K562 (cell line): ENCODE measurements around the gene DNASE1L3. TPM values are rescaled to one million over a fixed set of nuclear protein-coding genes. Genes with fewer than 3 reads are reported as not detected.

ENCODE experiments used
- ASH1L ChIP-seq: fragments of 450-650 bp; IDR thresholded peaks from 2 replicates; pipeline ENCODE4 v1.6.1; 2018; ENCODE audit warnings: borderline replicate concordance, mild to moderate bottlenecking, low read depth; ENCODE audit not compliant: partially characterized antibody
- CC2D1A ChIP-seq: fragments of 450-650 bp; IDR thresholded peaks from 2 replicates; pipeline ENCODE4 v1.6.1; 2017; ENCODE audit warnings: mild to moderate bottlenecking
- CUX1 ChIP-seq: fragments of 200-800 bp; sonication (Bioruptor generic); IDR thresholded peaks from 2 replicates; pipeline ENCODE4 v1.6.1; 2016; ENCODE audit warnings: missing genetic modification characterization, missing compliant biosample characterization
- FUS ChIP-seq: fragments of 200-400 bp; formaldehyde crosslinking; optimal IDR thresholded peaks from 2 replicates; pipeline ENCODE3; 2017; ENCODE audit warnings: low read depth, low read length
- HDAC8 ChIP-seq: fragments of 450-650 bp; IDR thresholded peaks from 2 replicates; pipeline ENCODE4 v1.6.1; 2016; ENCODE audit warnings: mild to moderate bottlenecking, missing genetic modification characterization, moderate library complexity, missing compliant biosample characterization
- MTA3 ChIP-seq: fragments of 450-650 bp; formaldehyde crosslinking; IDR thresholded peaks from 2 replicates; pipeline ENCODE4 v1.6.1; 2017; ENCODE audit warnings: mild to moderate bottlenecking, borderline replicate concordance
- NCOR1 ChIP-seq: fragments of 450-650 bp; IDR thresholded peaks from 2 replicates; pipeline ENCODE4 v1.6.1; 2016; ENCODE audit warnings: mild to moderate bottlenecking, moderate library complexity
- NUFIP1 ChIP-seq: fragments of 450-650 bp; IDR thresholded peaks from 2 replicates; pipeline ENCODE4 v1.6.1; 2018; ENCODE audit not compliant: partially characterized antibody
- PYGO2 ChIP-seq: fragments of 450-650 bp; IDR thresholded peaks from 2 replicates; pipeline ENCODE4 v1.6.1; 2016; ENCODE audit warnings: mild to moderate bottlenecking, missing genetic modification characterization, moderate library complexity, missing compliant biosample characterization
- RNF219 ChIP-seq: fragments of 250-450 bp; sonication (Bioruptor Pico); IDR thresholded peaks from 2 replicates; pipeline ENCODE4 v1.5.0; 2022; ENCODE audit warnings: mild to moderate bottlenecking
- ZNF23 ChIP-seq: fragments of 250-450 bp; sonication (Bioruptor Pico); IDR thresholded peaks from 2 replicates; pipeline ENCODE4 v1.4.0; 2020; ENCODE audit warnings: mild to moderate bottlenecking
- polyA plus RNA-seq, 8 experiments: library from polyadenylated mRNA; depleted of rRNA in 4 of 8; stranded (reverse) in 5 of 8; unstranded in 3 of 8; fragments of >200 nt; fragmentation: Nextera tagmentation in 2 of 8; fragmentation: Illumina TruSeq in 1 of 8; extraction: Ambion mirVana in 2 of 8; extraction: Trizol in 1 of 8; gene quantifications; 2 replicates each; pipeline versions ENCODE4 v1.2.1 to v1.2.3, GENCODE V29; 2011 to 2014; ENCODE audit warnings: inconsistent platforms in 1 of 8, missing spikeins in 1 of 8
- total RNA-seq, 7 experiments: library from RNA; depleted of rRNA in 6 of 7; stranded (reverse); fragments of >200 nt in 6 of 7; fragmentation: Illumina TruSeq in 2 of 7; extraction: Trizol in 2 of 7; gene quantifications; 2 replicates each; pipeline versions ENCODE4 v1.2.1 to v1.2.3, GENCODE V29; 2011 to 2021; ENCODE audit warnings: low replicate concordance in 1 of 7
- TF ChIP-seq, protein P1 (sequence below): IDR thresholded peaks from 2 replicates; pipeline ENCODE4 v1.6.1; 2011; ENCODE audit not compliant: insufficient read length; ENCODE audit errors: extremely low read depth
- TF ChIP-seq, protein P2 (sequence below): fragments of 450-650 bp; IDR thresholded peaks from one replicate; pipeline ENCODE4 v1.6.1; 2018; ENCODE audit warnings: mild to moderate bottlenecking, moderate library complexity; ENCODE audit not compliant: partially characterized antibody

Gene DNASE1L3
- total and polyA plus RNA-seq, 9 of the 15 experiments (the other 6 are each of a cell fraction or from before 2014, with no cell fraction given): 0.06 TPM; not detected in 8

GRCh38 chr3:58193682-58194407 lies 16.9 kb downstream of the DNASE1L3 start (continued):
- TF ChIP-seq ASH1L: no peak
- no peak for TF ChIP-seq FUS
- no peak for TF ChIP-seq CUX1
- no peak for TF ChIP-seq NUFIP1
- TF ChIP-seq, protein P1, sequence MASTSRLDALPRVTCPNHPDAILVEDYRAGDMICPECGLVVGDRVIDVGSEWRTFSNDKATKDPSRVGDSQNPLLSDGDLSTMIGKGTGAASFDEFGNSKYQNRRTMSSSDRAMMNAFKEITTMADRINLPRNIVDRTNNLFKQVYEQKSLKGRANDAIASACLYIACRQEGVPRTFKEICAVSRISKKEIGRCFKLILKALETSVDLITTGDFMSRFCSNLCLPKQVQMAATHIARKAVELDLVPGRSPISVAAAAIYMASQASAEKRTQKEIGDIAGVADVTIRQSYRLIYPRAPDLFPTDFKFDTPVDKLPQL: no peak
- no peak for TF ChIP-seq CC2D1A
- no peak for TF ChIP-seq NCOR1
- TF ChIP-seq ZNF23 (CRISPR knock-in tag): no peak
- TF ChIP-seq, protein P2, sequence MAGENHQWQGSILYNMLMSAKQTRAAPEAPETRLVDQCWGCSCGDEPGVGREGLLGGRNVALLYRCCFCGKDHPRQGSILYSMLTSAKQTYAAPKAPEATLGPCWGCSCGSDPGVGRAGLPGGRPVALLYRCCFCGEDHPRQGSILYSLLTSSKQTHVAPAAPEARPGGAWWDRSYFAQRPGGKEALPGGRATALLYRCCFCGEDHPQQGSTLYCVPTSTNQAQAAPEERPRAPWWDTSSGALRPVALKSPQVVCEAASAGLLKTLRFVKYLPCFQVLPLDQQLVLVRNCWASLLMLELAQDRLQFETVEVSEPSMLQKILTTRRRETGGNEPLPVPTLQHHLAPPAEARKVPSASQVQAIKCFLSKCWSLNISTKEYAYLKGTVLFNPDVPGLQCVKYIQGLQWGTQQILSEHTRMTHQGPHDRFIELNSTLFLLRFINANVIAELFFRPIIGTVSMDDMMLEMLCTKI: no peak
- no peak for TF ChIP-seq MTA3
- no peak for TF ChIP-seq RNF219 (CRISPR knock-in tag)
- no peak for TF ChIP-seq HDAC8 (tag)
- no peak for TF ChIP-seq PYGO2
